Thoracic aorta (tissue), 2 donors: Measurements from ENCODE around the gene AMELX. TPM values are rescaled to one million over a fixed set of nuclear protein-coding genes. Genes with fewer than 3 reads are reported as not detected.

Experiments
- ATAC-seq: fragments of 150-250 bp; one replicate; pipeline ENCODE4 v1.8.0; 2017; ENCODE audit warnings: low read depth; ENCODE audit not compliant: insufficient number of reproducible peaks, low FRiP score
- DNase-seq: peaks from one replicate; pipeline ENCODE4 v3.0.0-alpha.2; 2020; ENCODE audit warnings: low spot score
- H3K27ac ChIP-seq, 2 donors: fragments of 200-600 bp; sonication (generic); 1 replicate in 1 of 2; 2 replicates in 1 of 2; pipeline ENCODE4 v1.5.1; 2016; ENCODE audit warnings: mild to moderate bottlenecking in 2 of 2, moderate library complexity in 2 of 2
- H3K27me3 ChIP-seq: fragments of 200-600 bp; sonication (generic); replicated peaks from 2 replicates; pipeline ENCODE4 v1.6.0; 2016; ENCODE audit warnings: mild to moderate bottlenecking; ENCODE audit not compliant: insufficient read depth
- H3K36me3 ChIP-seq: fragments of 200-600 bp; sonication (generic); one replicate; pipeline ENCODE4 v1.5.1; 2016
- H3K4me1 ChIP-seq, 2 donors: fragments of 200-600 bp; sonication (generic); 1 replicate in 1 of 2; 2 replicates in 1 of 2; pipeline versions ENCODE4 v1.5.1 to v1.6.0; 2016; ENCODE audit warnings: low read depth in 2 of 2, mild to moderate bottlenecking in 1 of 2; ENCODE audit not compliant: control insufficient read depth in 1 of 2
- H3K4me3 ChIP-seq: fragments of 200-600 bp; sonication (generic); 2 replicates; pipeline ENCODE4 v1.5.1; 2016; ENCODE audit warnings: mild to moderate bottlenecking
- H3K9me3 ChIP-seq: fragments of 200-600 bp; sonication (generic); 2 replicates; pipeline ENCODE4 v1.5.1; 2016
- CTCF ChIP-seq: fragments of 200-600 bp; sonication (generic); IDR thresholded peaks from one replicate; pipeline ENCODE4 v1.5.1; 2019; ENCODE audit warnings: antibody characterized with exemption
- total RNA-seq, 2 donors: library from RNA; depleted of rRNA; stranded (reverse); fragments of >200 nt; gene quantifications; one replicate each; pipeline versions ENCODE4 v1.1.0 to v1.2.3, GENCODE V29; 2016

Gene AMELX
- total RNA-seq, 2 donors from 2014 or later = not detected

- H3K27me3 ChIP-seq = no peaks in the 10 kb centered on the region
- no peak for TF ChIP-seq CTCF
- H3K36me3 ChIP-seq = no peaks in the 10 kb centered on the region
- no peak for DNase-seq
- H3K27ac ChIP-seq = no peak overlapping the region
- no peak overlapping the region for H3K4me3 ChIP-seq
- no peak for ATAC-seq
- H3K4me1 ChIP-seq = peaks cover 0 to 9% of the 10 kb centered on the region in 2 donors
- no peaks in the 10 kb centered on the region for H3K9me3 ChIP-seq
These were observed 25.8 kb upstream of the AMELX start for GRCh38 chrX:11267425-11267824.

- H3K27me3 ChIP-seq = no peaks in the 10 kb centered on the region
- no peaks in the 10 kb centered on the region for H3K36me3 ChIP-seq
- DNase-seq (no peak), ATAC-seq (no peak)
- no peak for TF ChIP-seq CTCF
- H3K4me1 ChIP-seq = peaks cover 0 to 9% of the 10 kb centered on the region in 2 donors
- H3K27ac ChIP-seq = no peak overlapping the region
- H3K4me3 ChIP-seq = no peak overlapping the region
- no peaks in the 10 kb centered on the region for H3K9me3 ChIP-seq
These were observed 24.2 kb upstream of the AMELX start for GRCh38 chrX:11269006-11269405.

- DNase-seq (no peak), ATAC-seq (no peak)
- Histone ChIP-seq H3K27me3 (no peaks in the 10 kb centered on the region), H3K27ac (no peak overlapping the region), H3K4me3 (no peak overlapping the region), H3K4me1 (peaks cover 0 to 9% of the 10 kb centered on the region in 2 donors), H3K36me3 (no peaks in the 10 kb centered on the region), H3K9me3 (no peaks in the 10 kb centered on the region)
- TF ChIP-seq CTCF = no peak
These were observed 23.2 kb upstream of the AMELX start for GRCh38 chrX:11269996-11270395.

GRCh38 chrX:11272290-11272689 is 20.9 kb upstream of the AMELX start:
- Histone ChIP-seq H3K36me3 (no peaks in the 10 kb centered on the region), H3K27ac (no peak overlapping the region), H3K27me3 (no peaks in the 10 kb centered on the region), H3K4me1 (peaks cover 0 to 9% of the 10 kb centered on the region in 2 donors), H3K4me3 (no peak overlapping the region), H3K9me3 (no peaks in the 10 kb centered on the region)
- no peak for ATAC-seq
- DNase-seq = no peak
- no peak for TF ChIP-seq CTCF

GRCh38 chrX:11272863-11273262 is 20.4 kb upstream of the AMELX start:
- no peaks in the 10 kb centered on the region for H3K27me3 ChIP-seq
- no peaks in the 10 kb centered on the region for H3K9me3 ChIP-seq
- no peak overlapping the region for H3K4me3 ChIP-seq
- H3K36me3 ChIP-seq = no peaks in the 10 kb centered on the region
- no peak overlapping the region for H3K27ac ChIP-seq
- TF ChIP-seq CTCF = no peak
- ATAC-seq (no peak), DNase-seq (no peak)
- peaks cover 0 to 9% of the 10 kb centered on the region in 2 donors for H3K4me1 ChIP-seq
